Endothelial cell of umbilical vein (primary cell): ENCODE results near the gene GHRHR. TPM values are rescaled to one million over a fixed set of nuclear protein-coding genes. Genes with fewer than 3 reads are reported as not detected.

Source experiments
- BruUV-seq: library from RNA; stranded (reverse); fragments of 400-500 nt; replicated peaks from 2 replicates; lab custom pipeline; 2021; lab: Mats Ljungman, UMichigan
- CTCF ChIA-PET: fragments of 300-600, 350-600 bp; sonication (Branson Sonifier 250); formaldehyde crosslinking; loops from one replicate; lab custom pipeline; 2021; ENCODE audit warnings: antibody characterized with exemption, inconsistent platforms; lab: Charles Lee
- POLR2A ChIA-PET: fragments of 300-600, 350-600 bp; sonication (Branson Sonifier 250); formaldehyde crosslinking; loops from one replicate; lab custom pipeline; 2021; ENCODE audit warnings: antibody characterized with exemption, inconsistent platforms; lab: Charles Lee
- DNase-seq: peaks from one replicate; pipeline ENCODE4 v3.0.0-alpha.2; 2011; ENCODE audit warnings: low read depth, low spot score
- FAIRE-seq: peaks from 2 replicates; lab custom pipeline; 2011; peaks lifted over from hg19 to GRCh38; lab: Jason Lieb, UNC
- H2AFZ ChIP-seq: 2 replicates; pipeline ENCODE4 v1.6.0; 2012; ENCODE audit warnings: low read depth, low read length, control low read depth, inconsistent platforms
- H3K27ac ChIP-seq: 2 replicates; pipeline ENCODE4 v1.5.1; 2011; ENCODE audit warnings: low read depth, mild to moderate bottlenecking, control low read depth, low read length, moderate library complexity; ENCODE audit not compliant: insufficient read depth
- H3K27me3 ChIP-seq, 2 experiments: 2 replicates each; pipeline versions ENCODE4 v1.6.0 to v1.6.1; 2011; ENCODE audit warnings: low read length in 2 of 2, mixed read lengths in 1 of 2; ENCODE audit not compliant: control insufficient read depth in 2 of 2, insufficient read depth in 2 of 2
- H3K36me3 ChIP-seq, 2 experiments: 2 replicates in 1 of 2; 3 replicates in 1 of 2; pipeline ENCODE4 v1.5.1; 2011; ENCODE audit warnings: low read length in 2 of 2, mild to moderate bottlenecking in 1 of 2, moderate library complexity in 1 of 2; ENCODE audit not compliant: control insufficient read depth in 2 of 2, insufficient read depth in 2 of 2; ENCODE audit errors: extremely low read depth in 1 of 2
- H3K4me1 ChIP-seq: 3 replicates; pipeline ENCODE4 v1.5.1; 2011; ENCODE audit warnings: mild to moderate bottlenecking, low read length; ENCODE audit not compliant: control insufficient read depth, insufficient read depth; ENCODE audit errors: extremely low read depth
- H3K4me2 ChIP-seq: 2 replicates; pipeline ENCODE4 v1.6.1; 2011; ENCODE audit warnings: low read length, control low read depth, mixed read lengths; ENCODE audit not compliant: insufficient read depth
- H3K4me3 ChIP-seq, 3 experiments: fragments of 200-600 bp in 1 of 3; sonication (generic), shearing (Covaris generic) in 1 of 3; replicated peaks in 1 of 3; 2 replicates each; pipeline ENCODE4 v1.5.1; 2011 to 2016; ENCODE audit warnings: control low read depth in 3 of 3, low read length in 3 of 3, mild to moderate bottlenecking in 2 of 3, inconsistent platforms in 1 of 3, low read depth in 1 of 3, moderate library complexity in 1 of 3; ENCODE audit not compliant: insufficient read depth in 1 of 3
- H3K79me2 ChIP-seq: 2 replicates; pipeline ENCODE4 v1.6.0; 2012; ENCODE audit warnings: low read length, inconsistent platforms; ENCODE audit not compliant: control insufficient read depth, insufficient read depth
- H3K9ac ChIP-seq: replicated peaks from 2 replicates; pipeline ENCODE3; 2011; ENCODE audit warnings: low read length, control low read depth; ENCODE audit not compliant: insufficient read depth; ENCODE audit errors: extremely low read depth
- H3K9me1 ChIP-seq: replicated peaks from 3 replicates; pipeline ENCODE4 v1.6.0; 2011; ENCODE audit warnings: mild to moderate bottlenecking, low read length; ENCODE audit not compliant: control insufficient read depth, insufficient read depth; ENCODE audit errors: extremely low read depth
- H3K9me3 ChIP-seq: replicated peaks from 2 replicates; pipeline ENCODE4 v1.5.1; 2012; ENCODE audit warnings: low read length, inconsistent platforms; ENCODE audit not compliant: control insufficient read depth, insufficient read depth
- H4K20me1 ChIP-seq: replicated peaks from 2 replicates; pipeline ENCODE3; 2011; ENCODE audit warnings: mild to moderate bottlenecking, low read length; ENCODE audit not compliant: control insufficient read depth, insufficient read depth; ENCODE audit errors: extremely low read depth
- EZH2 ChIP-seq: IDR thresholded peaks from 2 replicates; pipeline ENCODE4 v1.6.1; 2012; ENCODE audit warnings: borderline replicate concordance, low read depth, mild to moderate bottlenecking, moderate library complexity, low read length, inconsistent platforms; ENCODE audit not compliant: severe bottlenecking
- FOS ChIP-seq: IDR thresholded peaks from 2 replicates; pipeline ENCODE4 v1.6.1; 2011; ENCODE audit warnings: mild to moderate bottlenecking, low read length, moderate library complexity, borderline replicate concordance; ENCODE audit not compliant: insufficient read depth
- GATA2 ChIP-seq: IDR thresholded peaks from 2 replicates; pipeline ENCODE4 v1.7.0; 2011; ENCODE audit warnings: low read depth, mild to moderate bottlenecking, moderate library complexity, mixed read lengths, low read length; ENCODE audit not compliant: insufficient read length, insufficient read depth
- JUN ChIP-seq: IDR thresholded peaks from 2 replicates; pipeline ENCODE4 v1.6.1; 2011; ENCODE audit warnings: borderline replicate concordance, low read depth; ENCODE audit not compliant: insufficient read length, insufficient read depth
- MYC ChIP-seq: IDR thresholded peaks from one replicate; pipeline ENCODE4 v1.6.1; 2011; ENCODE audit warnings: mild to moderate bottlenecking, low read depth, low read length
- POLR2A ChIP-seq: IDR thresholded peaks from 2 replicates; pipeline ENCODE4 v1.6.1; 2012; ENCODE audit warnings: low read depth, mild to moderate bottlenecking, control low read depth, low read length
- POLR2AphosphoS5 ChIP-seq: IDR thresholded peaks from 2 replicates; pipeline ENCODE4 v1.6.1; 2012; ENCODE audit warnings: low read depth, mild to moderate bottlenecking, control low read depth, low read length, moderate library complexity; ENCODE audit not compliant: insufficient read depth
- dilution Hi-C: fragments of 300-500 bp; cut with MboI; formaldehyde crosslinking; loops from one replicate; pipeline ENCODE4 v1.15.0; 2019; ENCODE audit warnings: low sequenced_read_pairs; ENCODE audit not compliant: extremely low pct_ligation_motif_present
- intact Hi-C: fragments of 100-400 bp; cut with micrococcal nuclease; formaldehyde crosslinking; loops from one replicate; pipeline ENCODE4 v1.10.0; 2022
- polyA plus RNA-seq, 4 experiments: library from polyadenylated mRNA; depleted of rRNA in 3 of 4; stranded (reverse) in 3 of 4; unstranded in 1 of 4; fragments of >200 nt; gene quantifications; 2 replicates each; pipeline versions ENCODE4 v1.2.1 to v1.2.3, GENCODE V29; 2011 to 2012; ENCODE audit warnings: missing spikeins in 1 of 4
- total RNA-seq: library from RNA; stranded (reverse); gene quantifications from 2 replicates; pipeline ENCODE4 v1.2.3, GENCODE V29; 2021
- TF ChIP-seq, protein P1 (sequence below): IDR thresholded peaks from 2 replicates; pipeline ENCODE4 v1.6.1; 2011; ENCODE audit not compliant: insufficient read depth, insufficient read length
- TF ChIP-seq, protein P2 (sequence below), 2 donors: IDR thresholded peaks; 1 replicate in 1 of 2; 2 replicates in 1 of 2; pipeline ENCODE4 v1.5.1; 2011; ENCODE audit warnings: low read length in 2 of 2, mild to moderate bottlenecking in 2 of 2, moderate library complexity in 2 of 2, control low read depth in 1 of 2, inconsistent platforms in 1 of 2, low read depth in 1 of 2; ENCODE audit not compliant: insufficient read depth in 1 of 2; ENCODE audit errors: extremely low read depth in 1 of 2

The GHRHR gene
- total and polyA plus RNA-seq, 2 donors (not counting 3 experiments of a cell fraction or from before 2014, with no cell fraction given) = not detected

DNA sequence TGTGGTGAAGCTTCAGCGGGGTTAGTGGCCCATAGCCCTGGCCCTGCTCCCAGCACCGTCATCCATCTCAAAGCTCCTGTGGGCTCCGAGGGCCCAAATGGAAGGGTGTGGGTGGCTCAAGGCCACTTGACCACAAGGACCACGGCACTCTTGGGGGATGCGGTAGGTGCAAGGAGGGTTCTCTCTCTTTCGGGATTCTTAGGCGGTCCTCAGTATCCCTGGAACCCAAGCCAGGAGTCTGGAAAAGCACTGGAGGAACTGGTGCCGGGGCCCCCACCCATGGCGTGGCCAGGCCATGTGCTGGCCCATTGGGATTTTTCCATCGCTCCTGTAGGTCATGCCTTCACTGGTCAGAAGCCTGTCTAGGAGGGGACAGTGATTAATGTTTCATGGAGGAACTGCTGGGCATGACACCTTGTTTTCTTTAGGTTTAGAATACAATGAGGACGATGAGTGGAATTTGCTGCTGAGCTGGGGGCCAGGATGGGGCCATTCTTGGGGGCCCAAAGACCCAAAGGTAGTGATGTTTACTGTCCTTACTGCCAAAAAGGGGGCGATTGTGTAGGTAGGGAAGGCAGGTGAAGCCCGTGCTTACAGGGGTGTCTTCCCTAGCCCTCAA lies 35.4 kb upstream of the GHRHR start:
- DNase-seq (no peak), FAIRE-seq (no peak)
- Histone ChIP-seq H3K27ac (no peak overlapping the region), H3K4me1 (no peaks in the 10 kb centered on the region), H3K36me3 (peaks cover 0 to 5% of the 10 kb centered on the region in 2 experiments), H3K4me2 (no peak overlapping the region), H3K27me3 (no peaks in the 10 kb centered on the region), H3K4me3 (no peak overlapping the region), H3K79me2 (no peaks in the 10 kb centered on the region), H2AFZ (no peak overlapping the region), H3K9ac (no peak overlapping the region), H3K9me1 (no peaks in the 10 kb centered on the region), H3K9me3 (no peaks in the 10 kb centered on the region), H4K20me1 (no peaks in the 10 kb centered on the region)
- CTCF ChIA-PET = interaction anchor here (3.1 kb wide), 1 partner anchor 11 kb away, joined by 29 read pairs; no protein-coding TSS in a partner anchor
- dilution Hi-C loops (no loop called here), intact Hi-C loops (no loop called here)
- POLR2A ChIA-PET = no interaction called here
- no peak for TF ChIP-seq FOS
- TF ChIP-seq, protein P1, sequence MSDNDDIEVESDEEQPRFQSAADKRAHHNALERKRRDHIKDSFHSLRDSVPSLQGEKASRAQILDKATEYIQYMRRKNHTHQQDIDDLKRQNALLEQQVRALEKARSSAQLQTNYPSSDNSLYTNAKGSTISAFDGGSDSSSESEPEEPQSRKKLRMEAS = no peak
- no peak for TF ChIP-seq GATA2
- no peak for TF ChIP-seq MYC
- TF ChIP-seq, protein P2, sequence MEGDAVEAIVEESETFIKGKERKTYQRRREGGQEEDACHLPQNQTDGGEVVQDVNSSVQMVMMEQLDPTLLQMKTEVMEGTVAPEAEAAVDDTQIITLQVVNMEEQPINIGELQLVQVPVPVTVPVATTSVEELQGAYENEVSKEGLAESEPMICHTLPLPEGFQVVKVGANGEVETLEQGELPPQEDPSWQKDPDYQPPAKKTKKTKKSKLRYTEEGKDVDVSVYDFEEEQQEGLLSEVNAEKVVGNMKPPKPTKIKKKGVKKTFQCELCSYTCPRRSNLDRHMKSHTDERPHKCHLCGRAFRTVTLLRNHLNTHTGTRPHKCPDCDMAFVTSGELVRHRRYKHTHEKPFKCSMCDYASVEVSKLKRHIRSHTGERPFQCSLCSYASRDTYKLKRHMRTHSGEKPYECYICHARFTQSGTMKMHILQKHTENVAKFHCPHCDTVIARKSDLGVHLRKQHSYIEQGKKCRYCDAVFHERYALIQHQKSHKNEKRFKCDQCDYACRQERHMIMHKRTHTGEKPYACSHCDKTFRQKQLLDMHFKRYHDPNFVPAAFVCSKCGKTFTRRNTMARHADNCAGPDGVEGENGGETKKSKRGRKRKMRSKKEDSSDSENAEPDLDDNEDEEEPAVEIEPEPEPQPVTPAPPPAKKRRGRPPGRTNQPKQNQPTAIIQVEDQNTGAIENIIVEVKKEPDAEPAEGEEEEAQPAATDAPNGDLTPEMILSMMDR (IDR thresholded peaks at IDR 0.05; ENCODE audit: extremely low read depth in 1 of 2, insufficient read depth in 1 of 2, low read depth in 1 of 2, low read length in 2 of 2) = no peak
- TF ChIP-seq EZH2 = no peak
- TF ChIP-seq JUN = no peak
- TF ChIP-seq POLR2A = no peak
- TF ChIP-seq POLR2AphosphoS5 = no peak
- BruUV-seq = no TSS peak
